GM19043 (cell line): ENCODE data around the gene TJP1.

Experiments
- ATAC-seq: cut with Tn5 transposase; IDR thresholded peaks from one replicate; pipeline ENCODE4 v1.9.1; 2021; ENCODE audit warnings: low read depth; ENCODE audit not compliant: unreplicated experiment

Gene TJP1

DNA sequence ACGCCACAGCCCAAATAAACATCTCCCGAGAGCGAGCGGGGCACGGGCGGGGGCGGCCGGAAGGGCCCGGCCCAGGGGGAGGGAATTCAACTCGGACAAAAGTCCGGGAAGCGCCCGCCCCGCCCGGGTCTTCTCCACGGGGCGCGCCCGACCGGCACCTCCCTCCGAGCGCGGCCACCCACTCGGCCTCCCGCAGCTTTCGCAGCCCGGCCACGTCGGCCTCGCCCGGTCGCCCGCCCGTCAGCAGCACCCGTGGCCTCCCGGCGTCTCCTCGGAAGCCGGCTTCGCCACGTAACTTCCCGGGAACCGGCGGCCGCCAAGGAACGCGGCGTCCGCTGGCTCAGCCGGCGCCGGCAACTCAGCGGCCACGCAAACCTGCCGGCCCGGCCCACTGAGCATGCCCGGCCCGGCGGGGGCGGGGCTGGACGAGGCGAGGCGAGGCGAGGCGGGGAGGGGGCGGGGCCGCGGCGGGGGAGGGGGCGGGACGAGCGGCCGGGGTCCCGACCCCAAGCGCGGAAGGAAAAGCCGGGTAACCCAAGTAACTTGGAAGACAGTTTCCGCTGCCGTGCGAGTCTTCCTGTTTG is at the start of gene TJP1:
TSS of gene TJP1 (minus strand) at position 369 of the 584 bp plus-strand sequence. CDS start 440 bp downstream, outside the sequence.
- no peak for ATAC-seq

DNA sequence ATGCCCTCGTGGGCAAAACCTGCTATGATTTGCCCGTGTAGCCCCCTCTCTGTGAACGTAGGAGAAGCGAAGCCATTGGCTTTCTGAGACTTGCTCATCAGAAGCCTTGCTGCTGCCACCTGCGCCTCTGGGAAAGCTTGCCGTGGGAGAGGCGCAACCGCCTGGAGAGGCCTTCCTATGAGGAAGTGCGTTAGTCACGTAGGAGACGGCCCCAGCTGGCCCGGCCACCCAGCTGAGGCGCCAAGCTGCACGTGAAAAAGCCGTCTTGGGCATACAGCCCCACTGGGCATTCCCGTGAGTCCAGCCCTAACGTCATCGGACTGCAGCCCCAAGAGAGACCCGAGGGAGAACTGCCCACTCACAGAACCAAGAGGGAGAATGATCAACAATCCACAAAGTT is 49.1 kb upstream of the TJP1 start:
- no peak for ATAC-seq

DNA sequence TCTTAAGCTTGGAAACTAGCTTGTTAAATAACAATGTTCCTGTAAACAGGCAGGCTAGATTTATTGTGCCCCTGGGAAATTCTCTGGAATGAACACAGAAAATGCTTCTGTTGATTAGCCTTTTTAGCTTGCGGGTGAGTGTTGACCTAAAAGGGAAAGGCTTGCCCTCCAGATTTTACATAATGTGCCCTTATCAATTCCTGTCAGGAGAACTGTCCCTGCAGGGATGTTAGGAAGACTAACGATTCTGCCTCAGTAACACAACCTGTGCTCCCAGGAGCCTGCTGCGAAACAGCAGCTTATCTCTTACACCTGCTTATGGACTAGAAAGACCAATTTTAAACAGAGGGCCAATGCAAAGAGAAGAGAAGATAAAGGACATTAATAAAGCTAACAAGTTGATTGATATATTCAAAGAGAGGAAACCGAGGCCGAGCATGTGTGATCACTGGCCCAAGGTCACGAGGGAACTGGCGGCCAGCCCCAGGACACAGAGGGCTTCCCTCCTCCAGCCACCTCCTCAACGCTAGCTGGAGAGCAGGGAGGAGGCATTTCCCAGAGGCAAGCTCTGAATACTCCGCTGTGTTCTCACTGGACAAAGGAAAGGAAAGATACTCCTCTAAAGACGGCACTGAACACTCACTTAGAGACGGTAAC is 48.4 kb upstream of the TJP1 start:
- no peak for ATAC-seq

DNA sequence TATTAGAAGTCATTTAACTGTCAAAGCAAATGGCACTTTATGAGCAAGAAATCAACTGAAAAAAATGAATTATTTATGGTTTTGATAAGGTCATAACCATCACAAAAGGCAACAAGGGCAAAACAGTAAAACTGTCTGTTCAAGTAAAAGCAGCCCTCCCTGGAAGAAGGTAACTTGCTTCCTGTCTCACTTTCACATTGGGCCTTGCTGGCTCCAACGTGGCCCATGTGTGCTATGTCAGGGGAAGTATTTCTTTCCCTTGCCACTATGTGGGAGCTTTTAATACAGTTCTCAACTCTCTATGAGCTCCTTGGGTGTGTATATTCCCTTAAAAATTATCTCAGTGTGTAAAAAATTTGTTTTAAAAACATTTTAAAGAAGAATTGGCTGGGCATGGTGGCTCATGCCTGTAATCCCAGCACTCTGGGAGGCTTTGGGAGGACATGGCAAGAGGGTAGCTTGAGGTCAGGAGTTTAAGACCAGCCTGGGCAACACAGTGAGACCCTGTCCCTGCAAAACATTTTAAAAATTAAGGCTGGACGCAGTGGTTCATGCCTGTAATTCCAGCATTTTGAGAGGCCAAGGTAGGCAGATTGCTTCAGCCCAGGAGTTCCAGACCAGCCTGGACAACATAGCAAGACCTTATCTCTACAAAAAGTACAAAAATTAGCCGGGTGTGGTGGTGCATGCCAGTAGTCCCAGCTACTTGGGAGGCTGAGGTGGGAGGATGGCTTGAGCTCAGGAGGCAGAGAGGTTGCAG is 45.2 kb upstream of the TJP1 start:
- no peak for ATAC-seq

DNA sequence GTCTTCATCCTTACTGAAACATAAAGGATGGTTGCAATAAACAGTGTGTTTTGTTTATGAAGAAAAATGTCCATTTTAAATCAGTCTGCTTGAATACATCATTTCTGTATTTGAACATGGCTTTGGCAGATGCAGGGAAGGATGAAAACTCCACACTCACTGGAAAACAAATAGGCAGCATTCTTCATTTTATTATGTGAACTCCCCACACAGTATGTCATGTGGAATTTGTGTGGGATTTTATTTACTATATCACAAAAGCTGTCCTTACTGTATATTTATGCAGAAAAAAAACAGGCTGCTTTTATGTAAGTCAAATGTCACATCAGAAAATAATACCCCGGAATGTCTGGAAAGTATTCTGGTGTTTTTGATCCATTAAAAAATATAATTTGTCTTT is 44.1 kb upstream of the TJP1 start:
- no peak for ATAC-seq

DNA sequence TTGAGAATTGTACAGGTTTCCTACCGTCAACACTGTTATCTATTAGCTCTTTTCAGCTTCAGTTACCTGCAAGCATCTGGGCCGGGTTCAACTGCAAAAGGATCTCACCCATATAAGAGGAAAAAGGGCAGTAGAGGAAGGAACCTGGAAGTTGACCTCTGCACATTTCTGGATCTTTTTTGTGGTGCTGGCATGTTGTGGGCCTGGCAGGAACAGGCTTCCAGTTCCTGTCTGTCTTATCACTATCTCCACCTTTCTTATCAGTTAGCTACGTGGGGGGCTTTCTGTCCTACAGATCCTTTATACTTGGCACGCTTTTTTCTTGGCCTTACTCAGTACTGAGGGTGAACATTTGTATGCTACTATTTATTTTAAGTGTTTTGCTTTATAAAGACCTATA is 42.2 kb upstream of the TJP1 start:
- ATAC-seq, result no peak

DNA sequence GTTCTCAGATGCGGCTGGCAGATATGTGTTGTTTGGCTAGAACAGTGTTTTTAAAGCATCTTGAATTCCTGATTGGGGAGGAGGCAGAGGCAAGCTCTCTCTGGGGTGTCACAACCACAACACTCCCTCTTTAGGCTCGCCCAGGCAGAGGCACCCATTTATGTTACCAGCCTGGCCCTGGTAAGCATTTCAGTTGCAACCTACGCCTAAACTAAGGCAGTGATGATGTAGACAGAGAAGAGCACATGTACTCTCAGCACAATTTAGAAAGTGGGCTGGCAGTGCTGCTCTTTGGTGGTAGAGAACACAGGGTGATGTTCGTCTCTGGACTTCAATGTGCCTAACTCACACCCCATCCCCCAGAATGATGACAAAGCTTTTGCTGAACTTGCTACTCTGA is 41.2 kb upstream of the TJP1 start:
- ATAC-seq, result no peak

DNA sequence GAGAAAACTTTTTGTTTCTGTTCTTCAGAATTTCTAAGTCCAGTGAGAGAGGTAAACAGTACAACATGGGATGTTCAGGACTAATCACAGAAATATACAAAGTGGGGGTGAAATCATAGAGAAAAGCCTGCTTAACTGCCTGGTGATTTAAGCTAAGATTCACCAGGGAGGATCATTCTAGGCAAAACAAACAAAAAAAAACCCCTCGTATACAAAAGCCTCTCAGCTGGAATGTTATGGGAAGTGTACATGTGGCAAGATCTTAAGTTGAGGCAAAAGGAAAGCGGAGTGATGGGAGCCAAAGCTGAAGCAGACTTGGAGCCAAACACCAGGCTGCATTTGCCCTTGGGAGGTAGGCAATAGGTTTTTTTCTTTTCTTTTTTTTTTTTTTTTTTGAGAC is 40.0 kb upstream of the TJP1 start:
- no peak for ATAC-seq

DNA sequence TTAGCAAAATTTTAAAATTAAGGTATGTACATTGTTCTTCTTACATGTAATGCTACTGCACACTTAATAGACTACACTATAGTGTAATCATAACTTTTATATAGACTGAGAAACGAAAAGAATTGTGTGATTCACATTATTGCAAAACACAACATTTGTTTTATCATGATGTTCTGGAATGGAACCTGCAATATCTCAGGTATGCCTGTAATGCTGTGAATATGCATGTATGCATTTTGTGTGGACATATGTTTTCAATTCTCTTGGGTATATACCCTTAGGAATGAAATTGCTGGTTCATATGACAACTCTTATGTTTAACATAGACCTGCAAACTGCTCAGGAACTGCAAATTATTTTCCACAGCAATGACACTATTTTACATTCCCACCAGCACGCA is 38.6 kb upstream of the TJP1 start:
- no peak for ATAC-seq

DNA sequence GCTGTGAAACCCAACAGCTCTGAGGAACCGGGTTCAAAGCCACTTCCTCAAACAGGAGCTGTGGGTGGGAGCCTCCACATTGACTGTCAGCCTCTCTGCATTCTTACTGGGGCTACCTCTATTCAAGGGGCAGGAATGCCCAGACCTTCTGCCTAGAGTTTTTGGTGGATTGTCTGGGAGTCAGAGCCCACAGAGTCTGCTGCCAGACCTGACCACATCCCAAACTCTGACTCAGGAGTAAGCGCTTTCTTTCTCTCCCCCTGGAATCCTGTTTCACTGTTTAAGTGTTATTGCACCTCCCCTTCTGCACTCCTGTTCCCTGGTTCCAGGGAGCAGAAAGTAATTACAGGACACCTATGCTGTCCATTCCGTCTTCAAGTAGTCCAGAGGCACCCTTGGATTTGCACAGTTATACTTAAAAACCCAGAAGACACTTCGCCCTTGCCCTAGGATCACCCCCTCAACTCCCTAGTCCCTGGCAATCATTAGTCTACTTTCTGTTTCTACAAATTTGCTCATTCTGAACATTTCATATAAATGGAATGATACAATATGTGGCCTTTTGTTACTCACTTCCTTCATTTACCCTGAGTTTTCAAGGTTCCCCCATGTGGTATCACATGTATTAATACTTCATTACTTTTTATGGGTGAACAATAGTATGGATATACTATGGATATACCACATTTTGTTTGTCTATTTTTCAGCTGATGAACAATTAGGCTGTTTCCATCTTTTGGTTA is 37.9 kb upstream of the TJP1 start:
- no peak for ATAC-seq

DNA sequence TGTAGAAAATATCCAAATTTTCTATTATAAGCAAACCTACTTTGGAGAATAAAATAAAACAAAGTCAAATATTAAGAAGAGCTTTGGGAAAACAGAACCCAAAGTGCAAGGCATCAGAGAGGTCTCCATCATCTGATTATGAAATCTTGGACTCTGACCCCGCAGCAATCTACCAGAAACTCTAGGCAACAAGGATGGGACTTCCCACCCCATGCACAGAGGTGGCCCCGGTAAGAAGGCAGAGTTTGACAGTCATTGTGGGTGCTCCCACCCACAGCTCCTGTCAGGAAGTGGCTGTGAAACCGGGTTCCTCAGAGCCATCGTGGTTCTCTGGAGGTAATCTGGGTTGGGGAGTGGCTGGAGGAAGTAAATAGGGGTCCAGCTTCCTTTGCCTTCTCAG is 37.0 kb upstream of the TJP1 start:
- ATAC-seq, result no peak

DNA sequence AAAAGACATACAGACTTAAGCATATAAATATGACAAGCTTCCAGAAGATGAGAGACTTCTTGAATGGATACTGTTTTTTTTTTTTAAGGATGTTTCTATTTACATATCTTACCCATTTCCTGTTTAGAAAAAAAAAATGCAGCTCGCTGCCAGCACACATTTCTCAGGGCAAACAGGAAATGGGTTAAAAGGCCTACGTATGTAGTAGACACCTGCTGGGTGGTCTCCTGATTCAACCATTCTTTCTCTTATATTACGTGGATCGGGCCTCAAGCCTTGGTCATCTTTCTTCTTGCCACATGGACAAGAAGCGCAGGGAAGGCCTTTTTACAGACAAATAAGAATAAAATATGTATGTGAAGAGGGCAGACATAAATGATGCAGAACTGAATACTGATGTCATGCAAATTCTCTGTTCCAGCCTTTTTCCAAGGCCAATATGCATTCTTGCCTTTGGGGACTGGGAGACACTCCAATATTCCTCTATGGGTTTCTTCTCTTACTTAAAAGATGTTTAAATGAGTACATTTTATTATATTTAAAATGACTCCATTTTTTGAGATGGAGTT is 35.0 kb upstream of the TJP1 start:
- no peak for ATAC-seq

DNA sequence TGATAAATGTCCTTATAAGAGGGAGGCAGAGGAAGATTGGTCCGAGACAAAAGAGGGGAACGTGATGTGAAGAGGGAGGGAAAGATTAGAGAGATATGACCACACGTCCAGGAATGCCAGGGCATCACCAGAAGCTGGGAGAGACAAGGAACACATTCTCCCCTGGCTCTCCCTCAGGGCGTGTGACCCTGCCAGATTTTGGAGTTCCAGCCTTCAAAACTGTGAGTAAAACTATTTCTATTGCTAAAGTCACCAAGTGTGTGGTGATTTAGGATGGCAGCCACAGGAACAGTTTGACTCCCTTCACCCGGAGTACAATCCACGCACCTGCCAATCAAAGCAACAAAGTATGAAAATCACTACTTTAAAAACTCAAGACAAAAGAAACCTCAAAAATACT is 32.1 kb upstream of the TJP1 start:
- ATAC-seq, result no peak

DNA sequence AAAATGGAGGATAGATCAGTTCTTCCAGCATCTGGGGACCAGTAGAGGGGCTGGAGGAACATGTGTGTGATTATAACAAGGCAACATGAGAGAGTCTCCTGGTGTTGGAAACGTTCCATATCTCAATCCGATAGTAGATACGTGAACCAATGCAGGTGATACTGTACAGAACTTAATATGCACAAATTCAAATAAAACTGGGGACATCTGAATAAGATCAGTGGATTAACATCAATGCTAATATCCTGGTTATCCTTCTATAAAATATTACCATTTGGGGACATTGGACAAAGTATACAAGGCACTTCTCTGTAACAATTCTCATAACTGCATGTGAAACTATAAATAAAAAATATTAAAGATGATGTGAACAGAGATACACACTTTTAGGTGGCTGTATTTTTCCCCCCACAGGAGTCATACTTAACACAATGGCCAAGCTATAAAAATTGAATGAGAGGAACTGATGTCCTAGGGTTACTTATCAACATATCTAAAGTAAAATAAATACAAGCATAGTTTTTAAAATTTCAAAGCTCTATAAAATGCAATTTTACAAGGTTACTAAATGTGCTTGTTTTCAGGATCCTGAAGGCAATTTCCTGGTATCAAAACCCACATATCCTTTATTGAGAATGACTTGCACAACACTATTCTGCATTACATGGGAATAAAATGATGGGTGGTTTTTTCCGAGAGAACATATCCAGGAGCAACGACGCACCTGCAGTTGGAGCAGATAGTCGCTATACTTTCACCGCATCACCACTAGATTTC is 31.1 kb upstream of the TJP1 start:
- no peak for ATAC-seq

DNA sequence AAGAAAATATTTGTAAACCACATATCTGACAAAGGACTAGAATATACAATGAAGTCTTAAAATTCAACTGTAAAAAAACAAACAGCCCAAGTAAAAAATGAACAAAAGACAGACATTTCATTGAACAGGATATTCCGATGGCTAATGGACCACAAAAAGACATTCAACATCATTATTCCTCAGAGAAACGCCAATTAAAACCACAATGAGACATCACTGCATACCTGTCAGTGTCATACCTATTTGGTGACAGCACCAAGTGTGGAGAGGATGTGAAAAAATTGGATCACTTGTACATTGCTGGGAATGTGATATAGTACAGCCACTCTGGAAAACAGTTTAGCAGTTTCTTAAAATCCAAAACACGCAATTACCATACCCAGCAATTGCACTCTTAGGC is 29.9 kb upstream of the TJP1 start:
- ATAC-seq, result no peak

DNA sequence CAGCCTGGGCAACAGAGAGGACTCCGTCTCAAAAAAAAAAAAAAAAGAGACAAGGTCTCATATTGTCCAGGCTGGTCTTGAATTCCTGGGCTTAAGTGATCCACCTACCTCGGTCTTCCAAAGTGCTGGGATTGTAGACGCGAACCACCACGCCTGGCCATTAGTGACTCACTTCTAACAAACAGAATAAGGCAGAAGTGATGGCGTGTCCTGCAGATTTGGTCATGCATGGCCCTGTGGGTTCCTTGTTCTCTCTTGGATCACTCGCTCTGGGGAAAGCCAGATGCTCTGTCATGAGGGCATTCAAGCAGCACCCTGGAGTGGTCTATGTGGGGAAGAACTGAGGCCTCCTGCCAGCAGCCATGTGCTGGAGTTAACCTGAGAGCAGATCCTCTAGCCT is 27.4 kb upstream of the TJP1 start:
- no peak for ATAC-seq

DNA sequence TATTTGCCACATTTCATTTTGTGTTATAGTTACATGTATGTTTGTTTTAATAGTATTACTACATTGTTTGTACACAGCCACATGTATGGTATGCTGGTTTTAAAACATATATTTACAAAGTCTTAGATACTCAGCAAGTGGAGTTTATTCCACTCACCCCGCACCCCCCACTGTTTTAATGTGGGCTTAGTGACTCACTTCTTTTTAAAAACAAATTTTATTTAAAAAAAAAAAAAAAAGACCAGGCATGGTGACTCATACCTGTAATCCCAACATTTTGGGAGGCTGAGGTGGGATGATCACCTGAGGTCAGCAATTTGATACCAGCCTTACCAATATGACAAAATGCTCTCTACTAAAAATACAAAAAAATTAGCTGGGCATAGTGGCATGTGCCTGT is 26.9 kb upstream of the TJP1 start:
- ATAC-seq, result no peak

DNA sequence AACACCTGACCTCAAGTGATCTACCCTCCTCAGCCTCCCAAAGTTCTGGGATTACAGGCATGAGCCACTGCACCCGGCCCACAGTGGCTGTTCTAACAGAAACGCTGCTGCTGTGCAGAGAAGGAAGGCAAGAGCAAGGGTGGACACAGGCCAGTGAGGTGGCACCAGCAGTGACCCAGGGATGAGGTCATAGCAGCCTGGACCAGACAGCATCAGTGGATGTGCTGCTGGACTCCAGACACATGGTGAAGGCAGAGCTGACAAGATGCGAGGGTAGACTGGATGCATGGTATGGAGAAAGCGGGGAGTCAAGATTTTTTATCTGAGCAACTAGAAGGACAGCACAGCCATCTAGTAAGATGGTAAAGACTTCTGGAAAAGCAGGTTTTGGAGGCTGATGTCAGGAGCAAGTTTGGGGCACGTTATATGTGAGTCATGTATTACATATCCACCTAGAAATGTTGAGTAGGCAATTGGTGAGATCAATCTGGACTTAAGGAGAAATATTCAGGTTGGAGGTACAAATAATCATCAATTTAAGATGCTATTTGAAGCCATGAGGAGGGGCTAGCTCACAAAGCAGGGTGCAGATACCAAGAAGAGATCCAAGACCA is 22.1 kb upstream of the TJP1 start:
- ATAC-seq, result no peak

DNA sequence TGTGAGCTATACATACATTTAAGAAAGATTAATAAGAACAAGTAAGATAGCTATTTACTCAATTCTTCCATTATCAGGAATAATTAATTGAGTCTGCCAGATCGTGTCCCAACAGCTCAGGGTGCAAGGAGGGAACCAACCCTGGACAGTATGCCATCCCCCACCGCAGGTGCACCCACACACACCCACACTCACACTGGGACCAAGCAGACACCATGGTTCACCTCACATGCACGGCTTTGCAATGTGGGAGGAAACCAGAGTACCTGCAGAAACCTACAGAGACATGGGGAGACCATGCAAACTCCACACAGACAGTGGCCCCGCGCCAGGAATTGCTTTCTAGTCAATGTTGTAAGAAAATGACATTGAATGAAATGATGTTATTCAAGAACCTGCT is 20.0 kb upstream of the TJP1 start:
- ATAC-seq, result no peak

DNA sequence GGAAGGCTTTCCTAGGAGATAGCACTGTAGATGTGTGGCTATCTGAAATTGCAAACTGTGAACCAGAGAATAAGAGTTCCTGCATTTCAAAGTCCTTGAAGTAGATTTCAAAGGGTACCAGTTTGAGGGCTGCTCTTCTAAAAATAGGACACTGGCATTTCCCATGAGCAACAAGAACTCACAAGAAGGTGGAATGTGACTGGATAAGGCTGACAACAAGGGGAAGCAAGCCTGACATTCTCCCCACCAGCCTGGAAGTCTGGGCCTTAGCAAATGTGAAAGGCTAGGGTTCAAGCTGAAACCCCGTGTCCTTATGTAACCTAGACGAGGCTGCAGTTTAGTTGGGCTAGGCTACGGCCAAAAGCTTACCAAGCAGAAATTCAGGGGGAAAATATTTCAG is 18.7 kb upstream of the TJP1 start:
- ATAC-seq, result no peak
